Stimulated activated CD8-positive, alpha-beta memory T cell treated with anti-CD3 and anti-CD28 coated beads, Interleukin-15, amount 100 ng/mL, for 1 hour (primary cell): ENCODE measurements around the gene TMPRSS11F.

Experiments used
- DNase-seq: peaks from one replicate; pipeline ENCODE4 v3.0.0-alpha.2; 2020; ENCODE audit warnings: low read depth

Gene TMPRSS11F

GRCh38 chr4:68077301-68077700 is 52.4 kb downstream of the TMPRSS11F start:
- DNase-seq, result no peak

GRCh38 chr4:68076194-68076593 is 53.5 kb downstream of the TMPRSS11F start:
- no peak for DNase-seq

- DNase-seq, result no peak
These were observed 55.3 kb downstream of the TMPRSS11F start for GRCh38 chr4:68074397-68074796.

GRCh38 chr4:68070302-68070701 is 59.4 kb downstream of the TMPRSS11F start:
- DNase-seq, result no peak

- DNase-seq, result no peak
These were observed 67.2 kb downstream of the TMPRSS11F start for GRCh38 chr4:68062501-68062900.

- no peak for DNase-seq
These were observed 91.4 kb downstream of the TMPRSS11F start for GRCh38 chr4:68038272-68038671.

GRCh38 chr4:68021185-68021584 is 108.5 kb downstream of the TMPRSS11F start:
- no peak for DNase-seq

GRCh38 chr4:68011684-68012083 is 118.0 kb downstream of the TMPRSS11F start:
- DNase-seq, result no peak
